ENCODE data around the gene TBC1D2B. TPM values are rescaled to one million over a fixed set of nuclear protein-coding genes. Genes with fewer than 3 reads are reported as not detected.

The TBC1D2B gene
- total RNA-seq, 1 experiment from 2014 or later, result 5.2 TPM

DNA sequence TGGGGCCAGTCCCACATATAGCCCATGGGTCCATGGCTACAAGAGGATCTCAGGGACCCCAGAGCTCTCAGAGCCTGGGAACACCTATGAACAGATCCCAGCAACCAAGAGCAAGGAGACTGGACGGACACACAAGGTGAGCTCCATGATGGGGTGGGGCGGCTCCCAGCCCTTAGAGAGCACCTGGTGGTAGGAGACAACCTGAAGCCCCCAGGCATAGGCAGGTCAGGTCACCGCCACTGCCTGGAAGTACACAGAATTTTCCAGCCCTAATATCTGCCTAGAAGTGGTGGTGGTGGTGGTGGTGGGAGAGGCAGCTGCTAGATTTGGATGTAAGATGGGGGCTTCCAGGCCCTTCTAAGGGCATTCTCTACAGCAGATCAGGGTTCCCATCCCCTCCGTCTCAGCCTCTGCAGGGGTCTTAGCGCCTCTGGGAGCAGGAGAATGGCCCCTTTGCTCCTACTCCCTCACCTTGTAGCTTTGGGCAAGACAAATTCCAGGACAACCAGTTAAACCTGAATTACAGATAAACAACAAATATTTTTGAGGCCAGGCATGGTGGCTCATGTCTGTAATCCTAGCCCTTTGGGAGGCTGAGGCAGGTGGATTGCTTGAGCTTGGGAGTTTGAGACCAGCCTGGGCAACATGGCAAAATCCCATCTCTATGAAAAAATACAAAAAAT, 24.1 kb upstream of the TBC1D2B start:
- in situ Hi-C loops (cut with HindIII; ENCODE audit: low pct_unique_long_range_greater_than_20kb, low sequenced_read_pairs), result no loop called here
- no peak for DNase-seq (ENCODE audit: low read depth)

DNA sequence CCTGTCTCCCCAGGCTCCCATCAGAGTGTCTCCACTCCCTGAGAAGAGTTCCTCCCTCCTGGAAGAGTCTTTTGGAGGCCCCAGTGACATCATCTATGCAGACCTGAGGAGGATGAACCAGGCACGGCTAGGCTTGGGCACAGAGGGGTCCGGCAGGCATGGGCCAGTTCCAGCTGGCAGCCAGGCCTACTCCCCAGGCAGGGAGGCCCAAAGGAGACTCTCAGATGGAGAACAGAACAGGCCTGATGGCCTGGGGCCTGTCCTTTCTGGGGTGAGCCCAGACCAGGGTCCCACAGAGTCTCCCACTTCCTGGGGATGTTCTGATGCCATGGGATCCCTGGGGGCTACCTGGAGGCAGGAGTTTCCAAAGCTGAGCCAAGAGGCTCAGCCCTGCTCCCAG, 23.4 kb upstream of the TBC1D2B start:
- no peak for DNase-seq (ENCODE audit: low read depth)
- in situ Hi-C loops (cut with HindIII; ENCODE audit: low pct_unique_long_range_greater_than_20kb, low sequenced_read_pairs), result no loop called here

DNA sequence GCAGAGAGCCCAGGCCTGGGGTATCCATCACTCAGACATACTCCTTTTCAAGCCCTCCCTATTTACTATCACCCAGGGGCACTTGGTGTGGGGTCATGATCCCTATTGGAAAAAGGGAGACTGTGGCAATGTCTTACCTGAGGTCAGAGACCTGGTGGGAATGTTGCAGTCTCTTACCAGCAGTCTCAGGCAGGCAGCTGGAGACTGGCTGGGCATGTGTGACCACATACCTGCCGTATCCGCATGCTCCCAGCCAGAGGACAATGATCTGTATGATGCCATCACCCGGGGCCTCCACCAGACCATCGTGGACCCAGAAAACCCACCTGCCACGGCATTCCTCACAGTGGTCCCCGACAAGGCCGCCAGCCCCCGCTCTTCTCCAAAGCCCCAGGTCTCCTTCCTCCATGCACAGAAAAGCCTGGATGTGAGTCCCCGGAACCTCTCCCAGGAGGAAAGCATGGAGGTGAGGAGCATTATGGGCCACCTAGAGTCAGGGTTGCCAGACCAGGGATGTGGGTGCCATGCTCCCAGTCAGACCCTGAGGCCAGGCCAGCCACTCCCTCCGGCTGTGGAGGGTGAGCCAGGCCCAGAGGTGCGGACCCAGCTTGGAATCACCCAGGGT, 20.7 kb upstream of the TBC1D2B start:
- in situ Hi-C loops (cut with HindIII; ENCODE audit: low pct_unique_long_range_greater_than_20kb, low sequenced_read_pairs), result no loop called here
- no peak for DNase-seq (ENCODE audit: low read depth)

DNA sequence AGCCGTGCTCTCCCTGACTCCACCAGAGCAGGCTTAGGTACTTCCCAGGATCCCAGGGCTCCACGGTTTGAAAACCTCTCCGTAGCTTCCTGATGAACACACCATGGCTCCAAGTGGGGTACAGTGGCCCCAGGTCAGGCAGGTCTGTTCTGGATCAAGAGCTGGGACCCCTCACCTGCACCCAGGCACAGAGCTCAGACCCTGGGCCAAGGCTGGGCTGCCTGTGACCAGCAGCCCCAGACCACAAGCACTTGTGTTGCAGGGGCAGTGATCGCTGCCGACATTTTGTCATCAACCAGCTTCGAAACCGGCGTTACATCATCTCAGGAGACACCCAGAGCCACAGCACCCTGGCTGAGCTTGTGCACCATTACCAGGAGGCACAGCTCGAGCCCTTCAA, 20.2 kb upstream of the TBC1D2B start:
- in situ Hi-C loops (cut with HindIII; ENCODE audit: low pct_unique_long_range_greater_than_20kb, low sequenced_read_pairs), result no loop called here
- no peak for DNase-seq (ENCODE audit: low read depth)

DNA sequence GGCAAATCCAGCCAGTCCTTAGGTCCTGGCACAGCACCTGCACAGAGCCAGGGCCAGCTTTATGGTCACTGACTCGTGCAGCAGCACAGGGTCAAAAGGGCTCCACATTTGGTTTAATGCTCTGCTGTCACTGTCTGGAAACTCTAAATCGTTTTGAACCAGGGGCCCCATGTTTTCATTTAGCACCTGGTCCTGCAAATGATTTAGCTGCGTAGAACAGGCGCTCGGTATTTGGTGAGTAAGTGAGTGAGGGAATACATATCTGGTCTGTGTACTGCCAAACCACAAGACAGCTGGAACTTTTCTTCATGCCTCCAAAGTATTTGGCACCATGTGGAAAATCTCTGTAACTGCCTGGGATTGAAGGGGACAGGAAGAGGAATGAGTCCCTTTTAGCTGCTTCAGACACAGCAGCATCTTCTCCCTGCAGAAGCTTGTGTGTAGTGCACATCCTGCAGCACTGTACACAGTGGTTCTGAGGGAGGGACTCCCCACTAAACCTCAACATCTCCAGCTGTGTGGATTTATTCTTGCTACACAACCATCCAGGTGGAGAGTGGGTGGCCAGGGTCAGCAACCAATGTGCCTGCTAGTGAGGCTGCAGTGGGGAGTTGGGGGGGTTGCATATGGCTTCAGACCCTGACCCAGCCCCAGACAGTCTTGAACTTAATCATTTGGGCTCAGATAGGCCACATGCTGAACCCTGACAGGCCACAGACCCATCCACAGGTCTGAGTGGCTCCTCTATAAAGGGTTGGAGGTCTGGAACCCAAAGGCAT, 15.9 kb upstream of the TBC1D2B start:
- DNase-seq (ENCODE audit: low read depth), result no peak
- in situ Hi-C loops (cut with HindIII; ENCODE audit: low pct_unique_long_range_greater_than_20kb, low sequenced_read_pairs), result no loop called here

DNA sequence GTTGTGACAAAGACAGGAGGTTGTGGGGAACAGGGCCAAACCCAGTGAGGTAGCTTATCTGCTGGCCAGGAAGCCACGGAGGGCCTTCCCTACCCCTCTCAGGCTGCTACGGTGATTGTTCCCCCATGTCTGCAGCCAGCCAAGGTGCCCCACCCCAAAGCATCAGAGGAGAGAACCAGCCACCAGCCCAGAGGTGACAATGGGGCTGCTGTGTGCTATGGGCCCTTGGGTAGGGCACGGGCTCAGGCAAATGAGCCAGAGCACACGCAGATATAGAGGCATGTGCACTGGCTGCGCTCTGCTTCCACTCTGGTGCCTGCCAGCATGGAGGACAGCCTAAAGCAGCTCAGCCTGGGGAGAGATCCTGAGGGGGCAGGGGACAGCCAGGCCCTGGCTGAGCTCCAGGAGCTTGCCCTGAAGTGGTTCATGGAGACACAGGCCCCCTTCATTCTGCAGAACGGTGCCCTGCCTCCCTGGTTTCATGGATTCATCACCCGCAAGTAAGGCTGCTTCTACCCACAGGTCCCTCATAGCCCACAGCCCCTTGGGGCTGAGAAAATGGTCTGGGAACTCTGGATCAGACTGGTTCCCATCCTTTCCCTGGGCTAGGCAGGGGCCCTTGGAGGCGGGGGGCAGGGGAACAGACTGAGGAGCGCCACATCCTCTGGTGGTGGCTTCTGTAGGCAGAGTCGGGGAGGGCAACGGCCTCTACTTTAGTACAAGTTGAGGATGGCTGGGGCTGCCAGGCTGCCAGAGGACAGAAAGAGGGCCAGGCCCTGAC, 14.9 kb upstream of the TBC1D2B start, which contains the start of gene SH2D7:
Gene SH2D7, plus strand, starts transcription at position 301 of the 781 bp plus-strand sequence. Its CDS starts 24 bp downstream, at position 325.
- in situ Hi-C loops (cut with HindIII; ENCODE audit: low pct_unique_long_range_greater_than_20kb, low sequenced_read_pairs), result no loop called here
- DNase-seq (ENCODE audit: low read depth), result no peak

DNA sequence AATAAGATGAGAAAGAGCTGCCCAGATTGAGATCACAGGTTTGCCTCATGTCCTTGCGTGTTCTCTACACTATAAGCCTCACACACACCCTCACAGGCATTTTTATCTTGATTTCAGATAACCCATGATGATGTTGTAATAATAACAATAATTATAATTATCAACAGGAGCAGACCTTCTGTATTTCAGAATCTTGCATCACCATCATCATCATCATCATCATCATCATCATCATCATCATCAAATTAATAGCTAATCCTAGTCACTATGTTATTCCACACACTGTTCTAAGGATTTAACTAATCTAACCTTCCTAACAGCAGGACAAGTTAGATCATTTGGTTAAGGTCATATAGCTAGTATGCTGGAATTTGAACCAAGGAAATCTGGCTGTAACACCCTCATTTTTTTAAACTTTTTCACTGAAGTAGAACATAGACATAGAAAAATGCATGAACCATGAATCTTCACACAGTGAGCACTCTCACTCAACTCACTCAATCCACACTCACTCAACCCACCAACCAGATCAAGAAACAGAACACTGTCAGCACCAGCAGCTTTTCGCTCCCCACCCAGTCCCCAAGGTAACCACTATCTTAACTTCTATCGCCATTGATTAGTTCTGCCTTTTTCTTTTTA, 13.0 kb upstream of the TBC1D2B start:
- DNase-seq (ENCODE audit: low read depth), result no peak
- in situ Hi-C loops (cut with HindIII; ENCODE audit: low pct_unique_long_range_greater_than_20kb, low sequenced_read_pairs), result no loop called here

DNA sequence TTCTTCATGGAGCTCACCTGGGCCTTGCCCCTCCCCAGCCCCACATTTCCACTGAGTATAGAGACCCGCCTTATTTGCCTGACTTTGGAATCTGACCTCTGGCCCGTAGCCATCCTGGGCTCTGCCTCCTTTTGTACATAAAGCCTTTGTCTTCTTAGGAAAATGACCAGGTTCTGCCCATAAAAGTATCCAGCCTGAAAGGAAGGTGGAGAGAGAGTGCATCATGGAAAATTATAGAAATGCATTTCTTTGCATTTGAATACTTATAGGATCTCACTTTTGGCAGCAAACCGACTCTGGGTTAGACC, 11.2 kb upstream of the TBC1D2B start:
- DNase-seq (ENCODE audit: low read depth), result no peak
- in situ Hi-C loops (cut with HindIII; ENCODE audit: low pct_unique_long_range_greater_than_20kb, low sequenced_read_pairs), result no loop called here

DNA sequence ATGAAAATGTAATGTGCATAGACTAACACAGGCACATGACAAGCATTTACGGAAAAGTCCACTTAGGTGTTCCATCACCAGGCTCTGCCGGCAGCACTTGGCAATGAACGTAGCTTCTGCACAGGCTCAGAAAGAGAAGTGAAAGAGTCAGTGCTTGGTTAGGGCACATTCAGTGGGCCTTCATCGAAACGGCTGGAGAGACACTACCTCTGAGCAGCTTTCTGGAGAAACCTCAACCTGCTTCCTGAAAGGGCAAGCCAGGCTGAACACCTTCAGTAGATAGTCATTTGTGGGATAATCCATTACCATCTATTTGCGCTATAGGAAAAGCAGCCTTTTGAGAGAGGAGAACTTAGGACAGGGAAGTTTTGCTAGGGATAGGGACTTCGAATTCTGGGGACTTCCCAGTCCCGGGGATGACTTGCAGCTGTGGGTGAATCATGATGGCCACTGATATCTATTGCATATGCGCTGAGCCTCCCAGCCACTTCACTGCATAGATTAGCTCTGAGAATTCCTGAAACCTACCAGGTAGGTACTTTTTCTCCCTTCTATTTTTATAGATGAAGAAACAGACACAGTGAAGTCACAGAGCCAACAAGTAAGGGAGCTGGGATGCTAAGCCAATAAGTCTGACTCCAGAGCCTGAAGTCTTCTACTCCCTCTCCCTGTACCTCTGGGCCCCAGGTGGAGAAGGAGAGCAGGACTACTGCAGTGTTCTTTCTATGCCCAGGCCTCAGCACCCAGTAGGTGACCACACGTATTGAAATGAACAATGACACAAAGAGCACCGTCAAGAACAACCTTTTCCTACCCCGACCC, 10.7 kb upstream of the TBC1D2B start:
- in situ Hi-C loops (cut with HindIII; ENCODE audit: low pct_unique_long_range_greater_than_20kb, low sequenced_read_pairs), result no loop called here
- DNase-seq (ENCODE audit: low read depth), result no peak

DNA sequence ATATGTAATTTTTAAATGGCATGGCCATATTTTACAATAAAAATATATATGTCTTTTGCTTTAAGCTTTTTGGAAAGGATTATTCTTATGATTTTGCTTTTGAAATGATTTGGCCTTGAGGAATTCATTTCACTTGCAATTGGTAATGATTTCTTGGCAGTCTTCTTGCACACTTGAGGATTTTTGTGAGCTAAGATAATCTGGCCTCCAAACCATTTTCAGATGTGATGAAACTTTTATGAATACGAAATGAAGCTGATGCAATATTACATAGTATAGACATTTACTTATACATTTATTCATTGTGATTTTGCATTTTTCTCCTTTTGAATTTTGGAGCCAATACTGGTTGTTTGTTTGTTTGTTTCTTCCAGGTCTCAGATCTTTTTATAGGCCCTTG, 8.4 kb upstream of the TBC1D2B start:
- DNase-seq (ENCODE audit: low read depth), result no peak
- in situ Hi-C loops (cut with HindIII; ENCODE audit: low pct_unique_long_range_greater_than_20kb, low sequenced_read_pairs), result no loop called here

DNA sequence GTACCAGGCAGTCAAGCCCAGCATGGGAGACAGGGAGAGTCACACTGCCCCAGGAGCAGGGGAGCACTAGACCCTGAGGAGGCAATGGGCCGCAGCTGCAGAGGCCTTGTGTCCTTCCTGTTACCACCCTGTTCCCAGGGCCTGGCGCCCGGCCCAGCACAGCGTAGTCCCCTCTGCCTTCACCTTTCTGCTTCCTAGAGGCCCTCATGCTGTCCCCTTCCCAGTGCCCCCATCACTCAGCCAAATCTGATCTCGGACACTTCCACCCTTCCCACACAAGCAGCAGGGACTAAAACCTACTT, 6.9 kb upstream of the TBC1D2B start:
- in situ Hi-C loops (cut with HindIII; ENCODE audit: low pct_unique_long_range_greater_than_20kb, low sequenced_read_pairs), result no loop called here
- no peak for DNase-seq (ENCODE audit: low read depth)

DNA sequence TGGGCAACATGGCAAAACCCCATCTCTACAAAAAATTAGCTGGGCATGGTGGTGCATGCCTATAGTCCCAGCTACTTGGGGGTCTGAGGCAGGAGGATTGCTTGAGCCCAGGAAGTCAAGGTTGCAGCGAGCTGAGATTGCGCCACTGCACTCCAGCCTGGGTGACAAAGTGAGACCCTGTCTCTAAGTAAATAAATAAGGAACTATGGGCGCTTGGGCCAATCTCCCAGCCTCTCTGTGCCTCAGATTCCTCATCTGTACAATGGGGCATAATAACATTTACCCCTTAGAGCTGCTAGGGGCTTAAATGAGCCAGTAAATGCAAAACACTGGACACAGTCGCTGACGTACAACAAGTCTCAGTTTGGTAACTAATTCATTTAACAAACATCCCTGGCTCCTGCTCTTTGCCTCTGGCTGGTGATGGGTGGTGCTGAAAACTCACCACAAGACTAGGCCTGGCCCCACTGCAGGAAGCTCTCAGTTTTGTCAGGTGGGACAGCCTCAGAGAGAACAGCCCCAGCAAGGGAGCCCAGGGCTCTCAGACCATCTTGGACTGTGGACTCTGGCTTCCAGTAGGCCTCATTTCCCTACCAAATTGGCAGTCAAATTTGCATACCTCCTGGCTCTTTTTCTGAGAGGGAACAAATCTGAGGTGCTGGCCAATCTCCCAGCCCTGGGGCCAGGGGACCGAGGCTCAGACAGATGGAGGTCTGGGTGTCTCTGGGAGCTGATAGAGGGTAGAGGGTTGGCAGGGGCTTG, 6.4 kb upstream of the TBC1D2B start:
- no peak for DNase-seq (ENCODE audit: low read depth)
- in situ Hi-C loops (cut with HindIII; ENCODE audit: low pct_unique_long_range_greater_than_20kb, low sequenced_read_pairs), result no loop called here

DNA sequence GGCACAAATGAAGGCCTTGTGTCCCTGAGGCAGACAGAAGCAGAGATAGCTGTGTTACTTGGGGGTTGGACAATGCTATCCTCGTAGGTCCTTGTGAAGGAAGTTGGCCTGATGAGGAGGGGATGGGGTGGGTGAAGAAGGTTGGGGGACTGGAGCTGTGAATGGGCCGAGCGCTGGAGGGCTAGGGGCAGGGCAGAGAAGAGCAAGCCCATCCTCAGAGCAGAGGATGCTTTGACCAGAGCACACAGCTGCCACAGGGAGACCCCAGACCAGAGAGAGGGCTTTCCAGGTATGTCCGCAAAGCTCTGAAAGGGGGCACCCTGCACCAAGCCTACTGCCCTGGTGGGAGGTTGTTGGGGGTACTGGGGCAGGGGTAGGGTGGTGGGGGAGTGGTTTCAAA, 5.7 kb upstream of the TBC1D2B start:
- DNase-seq (ENCODE audit: low read depth), result no peak
- in situ Hi-C loops (cut with HindIII; ENCODE audit: low pct_unique_long_range_greater_than_20kb, low sequenced_read_pairs), result no loop called here

DNA sequence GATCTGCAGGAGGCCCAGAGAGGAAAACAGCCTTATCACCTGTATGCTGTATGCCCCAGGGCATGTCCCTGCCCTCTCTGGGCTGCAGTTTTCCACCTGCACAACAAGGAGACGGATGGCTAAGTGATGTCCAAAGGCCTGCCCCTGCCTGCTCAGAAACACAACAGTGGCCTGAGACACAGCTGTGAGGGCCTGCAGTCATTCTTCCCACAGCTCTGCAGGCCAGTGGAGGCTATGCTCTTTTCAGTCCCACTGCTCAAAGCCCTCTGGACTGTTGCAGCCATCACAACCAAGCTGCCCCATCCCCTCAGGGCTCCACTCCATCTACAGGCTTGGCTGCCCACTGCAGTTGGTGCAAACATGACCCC, 5.2 kb upstream of the TBC1D2B start:
- in situ Hi-C loops (cut with HindIII; ENCODE audit: low pct_unique_long_range_greater_than_20kb, low sequenced_read_pairs), result no loop called here

DNA sequence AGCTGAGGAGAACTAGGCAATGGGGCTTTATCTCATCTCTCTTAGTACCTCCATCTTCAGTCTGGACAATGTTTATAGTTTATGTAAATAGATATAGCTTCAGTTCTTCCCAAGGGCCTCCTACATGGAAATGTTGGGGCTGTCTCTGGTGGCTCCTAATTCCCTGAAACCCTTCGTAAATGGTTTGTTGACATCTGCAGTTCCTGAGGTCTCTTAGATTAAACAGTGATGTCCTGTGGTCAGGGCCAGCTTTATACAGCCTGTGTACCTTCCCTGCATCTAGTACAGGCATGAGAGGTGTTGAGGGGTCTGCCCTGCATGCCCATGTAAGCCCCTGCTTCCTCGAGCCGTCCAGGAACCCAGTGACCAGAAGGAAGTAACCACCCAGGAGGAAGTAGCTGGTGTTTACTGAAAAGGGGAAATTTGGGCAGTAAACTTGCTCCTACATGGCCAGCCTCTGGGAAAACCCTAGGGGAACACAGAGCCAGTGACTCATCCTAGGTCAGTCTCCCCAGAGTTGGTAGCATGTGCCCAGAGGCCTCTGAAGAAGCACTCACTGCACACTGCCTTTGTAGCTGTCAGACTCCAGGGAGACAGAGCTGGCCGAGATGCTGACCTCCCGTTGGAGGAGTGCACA, 4.7 kb upstream of the TBC1D2B start:
- in situ Hi-C loops (cut with HindIII; ENCODE audit: low pct_unique_long_range_greater_than_20kb, low sequenced_read_pairs), result no loop called here
- DNase-seq (ENCODE audit: low read depth), result no peak

More for the DNA sequence above, 5.2 kb upstream of the TBC1D2B start:
- DNase-seq (ENCODE audit: low read depth), result no peak

DNA sequence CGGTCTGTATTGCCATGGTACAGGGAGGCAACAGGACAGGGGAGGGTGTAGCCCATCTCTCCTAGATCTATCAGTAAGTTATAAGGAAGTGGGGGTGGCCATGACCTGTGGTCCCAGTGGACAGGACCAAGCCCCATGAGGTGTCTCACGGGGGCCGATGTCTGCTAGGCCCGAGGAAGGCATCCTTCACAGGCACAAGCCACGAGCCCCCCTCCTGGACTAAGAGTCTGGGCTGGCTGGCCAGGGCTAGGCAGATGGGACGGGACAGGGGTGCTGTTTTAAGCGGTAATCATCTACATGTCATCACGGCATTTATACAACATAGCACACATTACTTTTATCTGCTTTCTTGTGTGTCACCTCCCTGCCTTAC, 2.6 kb upstream of the TBC1D2B start:
- in situ Hi-C loops (cut with HindIII; ENCODE audit: low pct_unique_long_range_greater_than_20kb, low sequenced_read_pairs), result no loop called here
- no peak for DNase-seq (ENCODE audit: low read depth)

Data from Caki2 (cell line).